Mesothelial cell of epicardium (in vitro differentiated cells): ENCODE results near the gene MAEA. TPM values are rescaled to one million over a fixed set of nuclear protein-coding genes. Genes with fewer than 3 reads are reported as not detected.

ENCODE experiments used
- DNase-seq, 2 experiments: peaks; one replicate each; pipeline ENCODE4 v3.0.0; 2021; ENCODE audit warnings: low spot score in 2 of 2; ENCODE audit not compliant: unreplicated experiment in 2 of 2
- H3K27ac Mint-ChIP-seq: 2 replicates; pipeline ENCODE4 v1.8.0; 2021; ENCODE audit warnings: mixed read lengths
- H3K27me3 Mint-ChIP-seq: 2 replicates; pipeline ENCODE4 v1.8.0; 2021; ENCODE audit warnings: low read depth, mixed read lengths
- H3K36me3 Mint-ChIP-seq: 2 replicates; pipeline ENCODE4 v1.8.0; 2021; ENCODE audit warnings: mixed read lengths
- H3K4me1 Mint-ChIP-seq: 2 replicates; pipeline ENCODE4 v1.8.0; 2021; ENCODE audit warnings: mixed read lengths
- H3K4me3 Mint-ChIP-seq: 2 replicates; pipeline ENCODE4 v1.8.0; 2021; ENCODE audit warnings: mild to moderate bottlenecking, moderate library complexity, mixed read lengths
- H3K9me3 Mint-ChIP-seq: 2 replicates; pipeline ENCODE4 v1.8.0; 2021; ENCODE audit warnings: mixed read lengths
- total RNA-seq: library from RNA; stranded (reverse); gene quantifications from 3 replicates; pipeline ENCODE4 v1.2.1, GENCODE V29; 2021
- TF ChIP-seq, protein P1 (sequence below): fragments of 200-600 bp; sonication (generic); IDR thresholded peaks from one replicate; pipeline ENCODE4 v1.5.0; 2021; ENCODE audit warnings: antibody characterized with exemption; ENCODE audit not compliant: unreplicated experiment

The MAEA gene
- total RNA-seq, 1 donor from 2014 or later, result 73.4 TPM

- no peaks in the 10 kb centered on the region for H3K27me3 Mint-ChIP-seq
- no peak overlapping the region for H3K27ac Mint-ChIP-seq
- H3K36me3 Mint-ChIP-seq, result peaks cover 7% of the 10 kb centered on the region
- TF ChIP-seq, protein P1, sequence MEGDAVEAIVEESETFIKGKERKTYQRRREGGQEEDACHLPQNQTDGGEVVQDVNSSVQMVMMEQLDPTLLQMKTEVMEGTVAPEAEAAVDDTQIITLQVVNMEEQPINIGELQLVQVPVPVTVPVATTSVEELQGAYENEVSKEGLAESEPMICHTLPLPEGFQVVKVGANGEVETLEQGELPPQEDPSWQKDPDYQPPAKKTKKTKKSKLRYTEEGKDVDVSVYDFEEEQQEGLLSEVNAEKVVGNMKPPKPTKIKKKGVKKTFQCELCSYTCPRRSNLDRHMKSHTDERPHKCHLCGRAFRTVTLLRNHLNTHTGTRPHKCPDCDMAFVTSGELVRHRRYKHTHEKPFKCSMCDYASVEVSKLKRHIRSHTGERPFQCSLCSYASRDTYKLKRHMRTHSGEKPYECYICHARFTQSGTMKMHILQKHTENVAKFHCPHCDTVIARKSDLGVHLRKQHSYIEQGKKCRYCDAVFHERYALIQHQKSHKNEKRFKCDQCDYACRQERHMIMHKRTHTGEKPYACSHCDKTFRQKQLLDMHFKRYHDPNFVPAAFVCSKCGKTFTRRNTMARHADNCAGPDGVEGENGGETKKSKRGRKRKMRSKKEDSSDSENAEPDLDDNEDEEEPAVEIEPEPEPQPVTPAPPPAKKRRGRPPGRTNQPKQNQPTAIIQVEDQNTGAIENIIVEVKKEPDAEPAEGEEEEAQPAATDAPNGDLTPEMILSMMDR, result no peak
- H3K4me3 Mint-ChIP-seq, result no peak overlapping the region
- peaks cover 3% of the 10 kb centered on the region for H3K4me1 Mint-ChIP-seq
- DNase-seq, result peak in 1 of 2 experiments; percentile 17
- no peaks in the 10 kb centered on the region for H3K9me3 Mint-ChIP-seq
These were observed 76.9 kb downstream of the MAEA start for GRCh38 chr4:1366371-1367229.

GRCh38 chr4:1367230-1367935 is 77.7 kb downstream of the MAEA start:
- DNase-seq, result peak in 1 of 2 experiments; percentile 14
- H3K9me3 Mint-ChIP-seq, result peaks cover 5% of the 10 kb centered on the region
- no peak overlapping the region for H3K27ac Mint-ChIP-seq
- H3K27me3 Mint-ChIP-seq, result no peaks in the 10 kb centered on the region
- TF ChIP-seq, protein P1, result no peak
- H3K4me3 Mint-ChIP-seq, result no peak overlapping the region
- peaks cover 15% of the 10 kb centered on the region for H3K36me3 Mint-ChIP-seq
- peaks cover 3% of the 10 kb centered on the region for H3K4me1 Mint-ChIP-seq

DNA sequence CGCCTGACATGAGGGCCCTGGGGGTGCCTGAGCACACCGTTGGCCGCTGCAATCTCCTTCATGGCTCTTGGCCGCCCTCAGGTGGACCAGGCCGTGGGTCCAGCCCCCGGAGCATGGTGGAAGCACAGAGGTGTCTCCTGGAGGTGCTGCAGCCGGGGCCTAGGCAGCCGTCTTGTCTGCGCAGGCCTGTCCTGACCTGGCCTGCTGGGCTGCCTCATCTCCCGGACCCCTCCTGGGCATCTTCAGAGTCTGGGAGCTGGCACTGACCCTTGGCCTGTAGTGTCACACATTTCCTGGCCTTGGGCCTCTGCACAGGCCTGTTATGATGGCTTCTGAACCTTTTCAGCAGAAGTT is 78.2 kb downstream of the MAEA start:
- Mint-ChIP-seq H3K27me3 (no peaks in the 10 kb centered on the region), H3K36me3 (peaks cover 19% of the 10 kb centered on the region), H3K9me3 (peaks cover 6% of the 10 kb centered on the region), H3K4me1 (peaks cover 3% of the 10 kb centered on the region), H3K4me3 (no peak overlapping the region), H3K27ac (no peak overlapping the region)
- TF ChIP-seq, protein P1, result no peak
- no peak for DNase-seq

DNA sequence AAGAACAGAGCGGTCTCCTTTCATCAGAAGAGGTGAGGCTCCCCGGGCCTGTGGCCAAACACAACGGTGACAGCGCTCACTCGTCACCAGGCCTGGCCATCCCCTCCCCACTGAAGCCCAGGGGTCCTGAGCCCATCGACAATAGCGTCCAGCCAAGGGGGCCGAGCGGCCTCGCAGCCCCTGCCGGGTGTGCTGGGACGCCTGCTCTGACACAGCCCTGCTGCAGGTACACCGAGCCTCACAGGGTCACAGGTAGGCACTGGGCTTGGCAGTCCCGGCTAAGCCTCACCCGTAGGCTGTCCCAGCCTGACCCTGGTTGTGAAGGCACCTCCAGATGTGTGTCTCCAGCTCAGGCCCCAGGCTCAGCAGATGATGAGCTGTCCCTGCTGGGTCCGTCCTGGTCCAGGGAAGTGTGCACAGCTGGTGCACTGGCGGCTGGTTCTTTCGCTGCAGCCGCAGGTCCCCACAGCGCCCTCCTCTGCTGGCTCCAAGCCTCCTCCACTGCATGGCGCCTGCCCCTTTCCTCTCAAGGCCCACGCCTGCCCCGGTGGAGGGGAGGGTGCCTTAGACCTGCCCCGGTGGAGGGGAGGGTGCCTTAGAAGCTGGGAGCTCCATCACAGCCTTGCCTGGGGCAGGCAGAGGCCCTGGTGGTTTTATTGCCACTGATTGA is 78.9 kb downstream of the MAEA start:
- Mint-ChIP-seq H3K27me3 (no peaks in the 10 kb centered on the region), H3K9me3 (peaks cover 6% of the 10 kb centered on the region), H3K4me3 (no peak overlapping the region), H3K4me1 (peaks cover 3% of the 10 kb centered on the region), H3K36me3 (peaks cover 24% of the 10 kb centered on the region), H3K27ac (no peak overlapping the region)
- TF ChIP-seq, protein P1, result no peak
- DNase-seq, result no peak

DNA sequence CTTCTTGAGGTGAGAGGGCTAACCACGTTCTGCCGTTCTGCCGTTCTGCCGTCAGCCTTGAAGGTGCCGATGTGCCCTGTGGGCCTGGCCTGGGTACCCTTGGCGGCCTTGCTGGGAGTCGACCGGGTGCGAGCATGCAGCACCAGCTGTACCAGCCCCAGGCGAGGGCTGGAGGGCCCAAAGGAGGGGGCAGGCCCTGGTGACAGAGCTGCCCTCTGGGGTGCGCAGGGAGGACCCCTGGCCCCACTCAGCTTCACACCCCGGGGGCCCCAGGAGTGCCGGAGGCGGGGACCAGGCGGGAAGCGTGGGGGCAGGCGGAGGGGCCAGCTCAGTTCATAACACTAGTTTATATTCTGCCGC is 79.4 kb downstream of the MAEA start:
- Mint-ChIP-seq H3K4me1 (peaks cover 3% of the 10 kb centered on the region), H3K27me3 (no peaks in the 10 kb centered on the region), H3K4me3 (no peak overlapping the region), H3K27ac (no peak overlapping the region), H3K36me3 (peaks cover 29% of the 10 kb centered on the region), H3K9me3 (peaks cover 6% of the 10 kb centered on the region)
- TF ChIP-seq, protein P1, result no peak
- DNase-seq, result no peak
